Common myeloid progenitor, CD34-positive (primary cell): ENCODE data around the gene TKT.

Experiments
- CTCF ChIA-PET: fragments of 350-600 bp; sonication (Branson Sonifier 250); formaldehyde crosslinking; loops from one replicate; lab custom pipeline; 2021; ENCODE audit warnings: antibody characterized with exemption; lab: Charles Lee
- POLR2A ChIA-PET: fragments of 350-600 bp; sonication (Branson Sonifier 250); formaldehyde crosslinking; loops from one replicate; lab custom pipeline; 2021; ENCODE audit warnings: antibody characterized with exemption; lab: Charles Lee
- DNase-seq, 3 donors: peaks; one replicate each; pipeline versions ENCODE4 v3.0.0 to v3.0.0-alpha.2; 2013
- H3K27ac ChIP-seq, 2 experiments: 1 replicate in 1 of 2; 2 replicates in 1 of 2; pipeline ENCODE4 v1.7.0; 2013; ENCODE audit warnings: inconsistent platforms in 2 of 2, low read length in 2 of 2, mild to moderate bottlenecking in 2 of 2, low read depth in 1 of 2, moderate library complexity in 1 of 2; ENCODE audit not compliant: severe bottlenecking in 2 of 2, insufficient read depth in 1 of 2, poor library complexity in 1 of 2
- H3K27me3 ChIP-seq, 5 experiments: replicated peaks in 2 of 5; 1 replicate in 3 of 5; 2 replicates in 2 of 5; pipeline versions ENCODE4 v1.6.1 to v1.7.0; 2013; ENCODE audit warnings: low read length in 4 of 5, mild to moderate bottlenecking in 2 of 5, moderate library complexity in 2 of 5, inconsistent platforms in 1 of 5; ENCODE audit not compliant: insufficient read depth in 5 of 5, control insufficient read depth in 4 of 5
- H3K36me3 ChIP-seq, 4 experiments: 1 replicate in 2 of 4; 2 replicates in 2 of 4; pipeline versions ENCODE4 v1.6.1 to v1.7.0; 2013; ENCODE audit warnings: low read length in 3 of 4, control low read depth in 1 of 4, mild to moderate bottlenecking in 1 of 4; ENCODE audit not compliant: control insufficient read depth in 4 of 4, insufficient read depth in 4 of 4
- H3K4me1 ChIP-seq, 4 experiments: 1 replicate in 3 of 4; 2 replicates in 1 of 4; pipeline versions ENCODE4 v1.6.1 to v1.7.1; 2013; ENCODE audit warnings: low read length in 3 of 4, mild to moderate bottlenecking in 3 of 4, control low read depth in 1 of 4, inconsistent platforms in 1 of 4, moderate library complexity in 1 of 4; ENCODE audit not compliant: control insufficient read depth in 4 of 4, insufficient read depth in 4 of 4; ENCODE audit errors: control extremely low read depth in 1 of 4
- H3K4me3 ChIP-seq, 7 experiments: 1 replicate in 4 of 7; 2 replicates in 3 of 7; pipeline versions ENCODE4 v1.5.1 to v1.7.0; 2013; ENCODE audit warnings: mild to moderate bottlenecking in 7 of 7, low read length in 6 of 7, moderate library complexity in 6 of 7, inconsistent platforms in 2 of 7, low read depth in 2 of 7, control low read depth in 1 of 7; ENCODE audit not compliant: insufficient read depth in 4 of 7, control insufficient read depth in 1 of 7; ENCODE audit errors: extremely low read depth in 1 of 7
- H3K9me3 ChIP-seq, 5 experiments: 1 replicate in 4 of 5; 2 replicates in 1 of 5; pipeline versions ENCODE4 v1.6.1 to v1.7.1; 2013; ENCODE audit warnings: low read length in 4 of 5, mild to moderate bottlenecking in 2 of 5, inconsistent platforms in 1 of 5, low read depth in 1 of 5, moderate library complexity in 1 of 5; ENCODE audit not compliant: control insufficient read depth in 4 of 5, insufficient read depth in 2 of 5; ENCODE audit errors: control extremely low read depth in 1 of 5
- WGBS: methylation state at CpG from one replicate; pipeline ENCODE4 v1.1.5; 2013; ENCODE audit not compliant: insufficient coverage; 5-methylcytosine and 5-hydroxymethylcytosine counted together

Gene TKT

GRCh38 chr3:53191836-53192480 is 63.9 kb downstream of the TKT start:
- CTCF ChIA-PET: interaction anchor here (0.7 to 4.2 kb wide), 11 partner anchors 8 to 99 kb away, joined by 3 to 33 read pairs (median 3); partner anchors contain the start of gene PRKCD
- WGBS: 97% methylated on average over 11 of the region's 16 CpGs

GRCh38 chr3:53190659-53191058 is 65.2 kb downstream of the TKT start:
- ChIA-PET CTCF (interaction anchor here (1.4 to 4.2 kb wide), 6 partner anchors 10 to 78 kb away, joined by 3 to 33 read pairs (median 4); no protein-coding TSS in a partner anchor), POLR2A (no interaction called here)

More at GRCh38 chr3:53191836-53192480, 63.9 kb downstream of the TKT start:
- POLR2A ChIA-PET: no interaction called here
- H3K27me3 ChIP-seq: no peaks in the 10 kb centered on the region
- no peak for DNase-seq
- no peak overlapping the region for H3K27ac ChIP-seq
- H3K4me1 ChIP-seq: peaks cover 1 to 19% (median 5%) of the 10 kb centered on the region in 4 experiments
- H3K4me3 ChIP-seq: no peak overlapping the region
- H3K36me3 ChIP-seq: peaks cover 3 to 65% (median 4%) of the 10 kb centered on the region in 4 experiments
- no peaks in the 10 kb centered on the region for H3K9me3 ChIP-seq

GRCh38 chr3:53189276-53189675 is 66.5 kb downstream of the TKT start:
- no peak overlapping the region for H3K4me3 ChIP-seq
- ChIA-PET CTCF (interaction anchor here (0.9 to 4.2 kb wide), 6 partner anchors 11 to 77 kb away, joined by 4 to 33 read pairs (median 6); no protein-coding TSS in a partner anchor), POLR2A (interaction anchor here (0.7 kb wide), 1 partner anchor 59 kb away, joined by 3 read pairs; the partner anchor contains the start of gene RFT1)
- no peak overlapping the region for H3K27ac ChIP-seq
- peaks cover 0 to 8% (median 2%) of the 10 kb centered on the region in 4 experiments for H3K4me1 ChIP-seq
- H3K27me3 ChIP-seq: no peaks in the 10 kb centered on the region
- WGBS: 94% methylated on average over 3 of the region's 3 CpGs
- H3K36me3 ChIP-seq: peaks cover 4 to 85% (median 11%) of the 10 kb centered on the region in 4 experiments
- no peak for DNase-seq
- H3K9me3 ChIP-seq: no peaks in the 10 kb centered on the region

More at GRCh38 chr3:53190659-53191058, 65.2 kb downstream of the TKT start:
- DNase-seq: no peak
- peaks cover 0 to 8% (median 3%) of the 10 kb centered on the region in 4 experiments for H3K4me1 ChIP-seq
- no peaks in the 10 kb centered on the region for H3K27me3 ChIP-seq
- no peaks in the 10 kb centered on the region for H3K9me3 ChIP-seq
- 100% methylated on average over 1 of the region's 3 CpGs for WGBS
- peaks cover 4 to 78% (median 11%) of the 10 kb centered on the region in 4 experiments for H3K36me3 ChIP-seq
- H3K4me3 ChIP-seq: no peak overlapping the region
- no peak overlapping the region for H3K27ac ChIP-seq

GRCh38 chr3:53188720-53189119 is 67.1 kb downstream of the TKT start:
- Histone ChIP-seq H3K27me3 (no peaks in the 10 kb centered on the region), H3K4me1 (peaks cover 0 to 8% (median 2%) of the 10 kb centered on the region in 4 experiments), H3K4me3 (no peak overlapping the region), H3K27ac (no peak overlapping the region), H3K9me3 (no peaks in the 10 kb centered on the region), H3K36me3 (peaks cover 4 to 81% (median 11%) of the 10 kb centered on the region in 4 experiments)
- ChIA-PET POLR2A (no interaction called here), CTCF (interaction anchor here (1.4 to 4.2 kb wide), 4 partner anchors 8 to 76 kb away, joined by 6 to 33 read pairs (median 6); no protein-coding TSS in a partner anchor)
- no peak for DNase-seq
- WGBS: 97% methylated on average over 11 of the region's 13 CpGs

- POLR2A ChIA-PET: no interaction called here
- 92% methylated on average over 3 of the region's 5 CpGs for WGBS
- Histone ChIP-seq H3K4me3 (no peak overlapping the region), H3K9me3 (no peaks in the 10 kb centered on the region), H3K36me3 (peaks cover 4 to 81% (median 14%) of the 10 kb centered on the region in 4 experiments), H3K27ac (no peak overlapping the region), H3K4me1 (peaks cover 0 to 8% (median 2%) of the 10 kb centered on the region in 4 experiments), H3K27me3 (no peaks in the 10 kb centered on the region)
- CTCF ChIA-PET: interaction anchor here (0.9 to 1.6 kb wide), 2 partner anchors 8 to 26 kb away, joined by 3 to 7 read pairs; no protein-coding TSS in a partner anchor
- no peak for DNase-seq
These were observed 67.6 kb downstream of the TKT start for GRCh38 chr3:53188136-53188685.

- Histone ChIP-seq H3K36me3 (peaks cover 4 to 82% (median 14%) of the 10 kb centered on the region in 4 experiments), H3K27me3 (no peaks in the 10 kb centered on the region), H3K4me1 (peaks cover 0 to 8% (median 2%) of the 10 kb centered on the region in 4 experiments), H3K4me3 (no peak overlapping the region), H3K9me3 (no peaks in the 10 kb centered on the region), H3K27ac (no peak overlapping the region)
- no peak for DNase-seq
- WGBS: 100% methylated on average over 3 of the region's 4 CpGs
- ChIA-PET CTCF (interaction anchor here (0.9 to 1.6 kb wide), 2 partner anchors 9 to 25 kb away, joined by 3 to 7 read pairs; no protein-coding TSS in a partner anchor), POLR2A (no interaction called here)
These were observed 68.4 kb downstream of the TKT start for GRCh38 chr3:53187430-53187829.
